ENCODE data around the gene LURAP1L. TPM values are rescaled to one million over a fixed set of nuclear protein-coding genes. Genes with fewer than 3 reads are reported as not detected.
"Not testable (repeated sequence)": the region's sequence is repeated elsewhere in the genome, so short reads cannot be mapped to it uniquely, and the experiment has no call there.

The LURAP1L gene

GRCh38 chr9:12865380-12865779, 90.6 kb downstream of the LURAP1L start:
- H3K4me3 ChIP-seq (ENCODE audit: low read length); H3K18ac ChIP-seq (ENCODE audit: low read length); DNase-seq; H3K4me1 ChIP-seq (ENCODE audit: control insufficient read depth, low read depth, low read length); H3K4ac ChIP-seq (ENCODE audit: low read depth, low read length); H3K79me2 ChIP-seq (ENCODE audit: control insufficient read depth, insufficient read depth, low read length); H2BK5ac ChIP-seq (ENCODE audit: low read length); H3K36me3 ChIP-seq (ENCODE audit: control insufficient read depth, insufficient read depth, low read length); H2BK15ac ChIP-seq (replicated peaks; ENCODE audit: low read depth); H2BK120ac ChIP-seq (ENCODE audit: low read depth, low read length); H3K27ac ChIP-seq (ENCODE audit: low read depth, low read length); H3K23ac ChIP-seq (ENCODE audit: low read length); H3K9ac ChIP-seq (ENCODE audit: low read length); H3K79me1 ChIP-seq (ENCODE audit: low read length); H3K27me3 ChIP-seq (ENCODE audit: insufficient read depth, low read length, poor library complexity); H4K5ac ChIP-seq (ENCODE audit: low read length); H4K8ac ChIP-seq (ENCODE audit: low read depth, low read length); H3K56ac ChIP-seq (ENCODE audit: low read length); H2AK5ac ChIP-seq (ENCODE audit: low read length); H3K4me2 ChIP-seq (ENCODE audit: low read length): not testable (repeated sequence)
- no CpG with 5 or more reads among the region's 3 CpGs for WGBS (ENCODE audit: extremely low coverage, insufficient coverage, low lambda C conversion rate)

Small RNA genes within 50 kb of the gene (small RNA-seq; reads per million reads assigned to genes)
- gene RN7SL849P (ENCODE audit: insufficient read depth), result not detected
